HG03575 (cell line): ENCODE measurements around the gene CADM1.

ENCODE experiments used
- ATAC-seq: cut with Tn5 transposase; IDR thresholded peaks from one replicate; pipeline ENCODE4 v1.9.1; 2021; ENCODE audit not compliant: unreplicated experiment, insufficient number of reproducible peaks, low FRiP score; ENCODE audit errors: extremely low read depth

The CADM1 gene

GRCh38 chr11:115157247-115157646 lies 347.0 kb downstream of the CADM1 start:
- ATAC-seq: no peak

GRCh38 chr11:115155978-115156377 lies 348.2 kb downstream of the CADM1 start:
- ATAC-seq: no peak

GRCh38 chr11:115155320-115155719 lies 348.9 kb downstream of the CADM1 start:
- ATAC-seq: no peak

GRCh38 chr11:115154355-115154736 lies 349.9 kb downstream of the CADM1 start:
- ATAC-seq: no peak

- no peak for ATAC-seq
Observed at GRCh38 chr11:115153731-115154354, 350.4 kb downstream of the CADM1 start.

- ATAC-seq: no peak
Observed at GRCh38 chr11:115153135-115153534, 351.1 kb downstream of the CADM1 start.

GRCh38 chr11:115151010-115151409 lies 353.2 kb downstream of the CADM1 start:
- no peak for ATAC-seq

- no peak for ATAC-seq
Observed at GRCh38 chr11:115148691-115149090, 355.5 kb downstream of the CADM1 start.

GRCh38 chr11:115148101-115148500 lies 356.1 kb downstream of the CADM1 start:
- ATAC-seq: no peak

- ATAC-seq: no peak
Observed at GRCh38 chr11:115147243-115147807, 356.9 kb downstream of the CADM1 start.

GRCh38 chr11:115146425-115146824 lies 357.8 kb downstream of the CADM1 start:
- no peak for ATAC-seq

GRCh38 chr11:115145324-115145723 lies 358.9 kb downstream of the CADM1 start:
- ATAC-seq: no peak

GRCh38 chr11:115144914-115145313 lies 359.3 kb downstream of the CADM1 start:
- ATAC-seq: no peak

GRCh38 chr11:115144014-115144413 lies 360.2 kb downstream of the CADM1 start:
- no peak for ATAC-seq

- ATAC-seq: no peak
Observed at GRCh38 chr11:115141231-115142114, 362.7 kb downstream of the CADM1 start.

- no peak for ATAC-seq
Observed at GRCh38 chr11:115135936-115136335, 368.3 kb downstream of the CADM1 start.

- ATAC-seq: no peak
Observed at GRCh38 chr11:115134926-115135325, 369.3 kb downstream of the CADM1 start.

- no peak for ATAC-seq
Observed at GRCh38 chr11:115133475-115134209, 370.6 kb downstream of the CADM1 start.

- no peak for ATAC-seq
Observed at GRCh38 chr11:115132436-115133228, 371.6 kb downstream of the CADM1 start.
